ENCODE data around the gene ZNF19.

Gene ZNF19

DNA sequence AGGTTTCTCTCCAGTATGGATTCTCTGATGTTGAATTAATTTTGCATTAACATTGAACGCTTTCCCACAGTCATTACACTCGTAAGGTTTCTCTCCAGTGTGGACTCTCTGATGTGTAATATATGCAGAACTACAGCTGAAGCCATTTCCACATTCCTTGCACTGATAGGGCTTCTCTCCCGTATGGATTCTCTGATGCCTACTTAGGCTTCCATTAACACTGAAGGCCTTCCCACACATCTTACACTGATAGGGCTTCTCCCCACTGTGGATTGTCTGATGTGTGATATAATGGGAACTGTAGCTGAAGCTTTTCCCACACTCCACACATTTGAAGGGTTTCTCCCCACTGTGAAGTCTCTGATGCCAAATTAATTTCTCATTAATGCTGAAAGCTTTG, 40.1 kb downstream of the ZNF19 start:
- FAIRE-seq, result no peak
- DNase-seq (ENCODE audit: extremely low spot score, insufficient read length, low read depth), result no peak

GRCh38 chr16:71448274-71448866, 40.8 kb downstream of the ZNF19 start:
- DNase-seq (ENCODE audit: extremely low spot score, insufficient read length, low read depth) (no peak), FAIRE-seq (no peak)

DNA sequence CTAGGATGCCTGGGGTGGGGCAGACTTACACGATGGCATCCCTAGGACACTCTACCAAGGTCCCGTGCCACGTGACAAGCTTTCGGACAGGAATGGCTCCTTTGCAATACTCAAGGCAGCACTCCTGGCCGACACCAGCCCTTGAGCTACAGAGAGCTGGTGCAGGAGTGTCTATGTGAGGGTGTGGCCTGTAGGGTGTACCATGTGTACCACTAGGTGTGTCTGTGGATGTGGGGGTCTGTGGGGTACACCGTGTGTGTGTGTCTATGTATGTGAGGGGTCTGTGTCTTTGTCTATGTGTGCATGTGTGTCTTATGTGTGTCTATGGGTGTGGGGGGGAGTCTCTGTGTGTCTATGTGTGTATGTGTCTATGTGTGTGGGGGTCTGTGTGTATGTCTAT, 45.4 kb downstream of the ZNF19 start:
- no peak for FAIRE-seq
- no peak for DNase-seq (ENCODE audit: extremely low spot score, insufficient read length, low read depth)

GRCh38 chr16:71442051-71442440, 47.1 kb downstream of the ZNF19 start, which contains the start of gene TLE7:
Gene TLE7, minus strand, starts transcription at chr16:71442054. Its CDS starts 8,730 bp downstream, at chr16:71433324.
- DNase-seq (ENCODE audit: extremely low spot score, insufficient read length, low read depth) (no peak), FAIRE-seq (no peak)

- FAIRE-seq, result no peak
- DNase-seq (ENCODE audit: extremely low spot score, insufficient read length, low read depth), result no peak
Observed at GRCh38 chr16:71441348-71442050, 47.6 kb downstream of the ZNF19 start.

- FAIRE-seq, result no peak
- DNase-seq (ENCODE audit: extremely low spot score, insufficient read length, low read depth), result no peak
Observed at GRCh38 chr16:71440669-71441347, 48.3 kb downstream of the ZNF19 start.

DNA sequence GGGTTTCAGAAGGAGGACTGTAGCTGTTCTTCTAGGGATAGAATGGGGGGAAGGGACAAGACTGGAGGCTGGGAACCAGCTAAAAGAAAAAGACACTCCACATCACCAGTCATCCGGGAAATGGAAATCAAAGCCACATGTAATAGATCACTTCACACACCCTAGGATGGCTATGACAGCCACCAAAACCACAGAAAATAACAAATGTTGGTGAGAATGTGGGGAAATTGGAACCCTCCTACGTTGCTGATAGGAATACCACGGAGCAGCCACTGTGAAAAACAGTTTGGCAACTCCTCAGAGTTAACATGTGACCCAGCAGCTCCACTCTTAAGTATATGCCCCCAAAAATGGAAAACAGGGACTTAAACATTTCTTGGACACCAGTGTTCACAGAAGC, 49.6 kb downstream of the ZNF19 start:
- no peak for DNase-seq (ENCODE audit: extremely low spot score, insufficient read length, low read depth)
- no peak for FAIRE-seq

DNA sequence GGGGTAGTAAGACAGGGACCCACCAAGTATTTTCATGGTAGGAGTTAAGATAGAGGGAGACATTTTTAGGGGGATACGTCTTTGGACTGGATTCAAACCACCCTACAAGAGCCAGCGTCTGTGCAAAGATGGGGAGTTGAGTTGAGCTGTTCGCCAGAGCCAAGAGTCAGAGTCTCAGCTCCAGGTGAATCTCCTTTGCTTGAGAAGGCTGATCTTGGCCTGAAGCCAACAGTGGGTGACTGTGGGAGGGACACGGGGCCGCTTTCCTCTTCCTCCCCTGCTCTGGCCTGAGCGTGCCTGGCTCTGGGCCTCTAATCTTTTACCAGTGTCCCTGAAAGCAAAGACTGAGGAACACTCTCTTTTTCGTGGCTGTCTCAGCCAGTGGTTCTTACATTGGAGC, 52.7 kb downstream of the ZNF19 start:
- FAIRE-seq (no peak), DNase-seq (ENCODE audit: extremely low spot score, insufficient read length, low read depth) (no peak)

GRCh38 chr16:71432906-71433305, 56.2 kb downstream of the ZNF19 start:
- FAIRE-seq (no peak), DNase-seq (ENCODE audit: extremely low spot score, insufficient read length, low read depth) (no peak)

DNA sequence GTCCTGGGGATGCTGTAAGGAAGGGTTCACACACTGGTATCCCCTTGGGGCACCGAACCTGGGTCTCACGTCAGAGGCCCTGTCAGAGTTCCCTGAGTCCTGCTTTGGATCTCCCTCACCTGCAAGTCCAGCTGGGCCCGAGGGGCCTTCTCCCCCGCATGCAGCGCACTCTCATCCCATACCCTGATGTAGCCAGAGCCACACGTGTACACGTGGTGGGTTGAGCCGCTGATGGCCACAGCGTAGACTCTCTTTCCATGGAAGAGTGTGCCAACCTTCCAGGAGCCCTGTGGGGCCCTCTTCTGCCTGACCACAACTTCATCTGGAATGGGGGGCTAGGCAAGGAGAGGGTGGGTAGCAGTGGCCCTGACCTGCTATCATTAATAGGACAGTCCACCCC, 57.1 kb downstream of the ZNF19 start:
- DNase-seq (ENCODE audit: extremely low spot score, insufficient read length, low read depth) (no peak), FAIRE-seq (no peak)

DNA sequence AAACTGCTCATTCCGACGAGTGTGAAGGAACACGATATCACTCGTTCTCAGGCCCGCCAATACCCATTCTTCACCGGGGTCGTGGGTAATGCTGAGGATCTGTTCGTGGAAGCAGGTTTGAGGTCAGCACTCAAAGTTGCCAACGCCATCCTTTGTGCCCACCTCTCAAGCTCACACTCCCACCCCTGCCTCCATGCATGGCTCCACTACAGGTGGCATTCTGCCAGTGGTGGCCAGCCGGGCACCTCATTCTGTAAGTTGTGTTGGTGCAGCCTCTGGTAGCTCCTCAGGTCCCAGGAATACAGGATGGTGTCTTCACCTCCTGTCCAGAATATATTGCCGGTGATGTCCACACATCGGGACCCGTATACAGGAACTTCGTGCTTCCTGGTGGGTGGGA, 57.9 kb downstream of the ZNF19 start:
- FAIRE-seq (no peak), DNase-seq (ENCODE audit: extremely low spot score, insufficient read length, low read depth) (no peak)

DNA sequence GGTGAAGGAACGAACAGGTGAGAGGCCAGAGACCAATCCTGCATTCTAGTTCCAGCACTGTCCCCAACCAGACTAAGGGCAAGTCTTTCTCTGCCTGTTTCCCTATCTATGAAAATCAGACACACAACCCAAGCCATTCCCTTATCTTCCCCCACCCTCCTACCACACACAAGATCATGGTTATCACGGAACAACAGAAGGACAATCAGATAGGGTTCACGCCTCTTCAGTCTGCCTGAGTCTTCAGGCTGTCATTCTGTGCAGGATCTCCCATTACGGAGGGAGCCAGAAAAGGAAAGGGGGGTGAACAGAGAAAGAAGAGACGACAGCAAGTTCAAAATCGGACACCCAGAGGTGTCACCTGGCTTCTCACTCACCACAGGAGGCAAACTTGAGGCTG, 58.4 kb downstream of the ZNF19 start:
- no peak for DNase-seq (ENCODE audit: extremely low spot score, insufficient read length, low read depth)
- FAIRE-seq, result no peak

DNA sequence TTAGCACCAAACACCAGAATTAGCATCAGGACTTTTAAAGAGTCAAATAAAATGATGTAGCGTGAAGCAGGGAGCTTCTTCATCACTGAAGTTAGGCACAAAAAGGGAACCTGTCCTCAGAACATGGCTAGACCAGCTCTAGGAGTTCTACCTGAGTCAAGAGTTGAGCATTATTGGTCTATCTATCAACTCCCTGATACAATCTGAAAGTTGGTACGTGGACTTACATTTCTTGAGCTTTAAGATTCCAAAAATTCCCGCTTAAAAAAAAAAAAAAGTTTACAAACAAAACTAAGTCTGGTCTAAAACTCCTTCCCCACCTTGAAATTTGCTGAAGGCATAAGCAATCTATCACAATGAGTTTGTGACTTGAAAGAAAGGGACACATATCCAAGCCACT, 59.5 kb downstream of the ZNF19 start:
- FAIRE-seq (no peak), DNase-seq (ENCODE audit: extremely low spot score, insufficient read length, low read depth) (no peak)

- no peak for DNase-seq (ENCODE audit: extremely low spot score, insufficient read length, low read depth)
- no peak for FAIRE-seq
Observed at GRCh38 chr16:71428883-71429282, 60.2 kb downstream of the ZNF19 start.

DNA sequence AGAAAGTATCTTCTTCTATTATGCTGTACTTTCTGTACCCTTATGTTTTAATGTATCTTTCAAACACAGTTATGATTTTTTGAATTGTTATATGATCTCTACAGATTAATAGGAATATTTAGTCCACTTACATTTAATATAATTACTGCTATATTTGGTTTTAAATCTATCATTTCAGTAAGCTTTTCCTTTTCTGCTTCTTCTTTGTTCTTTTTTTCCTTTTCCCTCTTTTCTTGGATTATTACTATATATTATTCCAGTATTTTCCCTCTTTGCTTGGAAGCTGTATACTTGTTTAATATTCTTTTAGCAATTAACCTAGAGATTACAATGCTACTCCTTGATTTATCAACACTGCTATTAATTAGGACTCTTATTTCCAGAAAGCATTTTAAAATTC, 60.7 kb downstream of the ZNF19 start:
- DNase-seq (ENCODE audit: extremely low spot score, insufficient read length, low read depth) (no peak), FAIRE-seq (no peak)

GRCh38 chr16:71426880-71427615, 62.1 kb downstream of the ZNF19 start:
- DNase-seq (ENCODE audit: extremely low spot score, insufficient read length, low read depth), result no peak
- FAIRE-seq, result no peak

GRCh38 chr16:71426069-71426879, 62.9 kb downstream of the ZNF19 start:
- no peak for FAIRE-seq

DNA sequence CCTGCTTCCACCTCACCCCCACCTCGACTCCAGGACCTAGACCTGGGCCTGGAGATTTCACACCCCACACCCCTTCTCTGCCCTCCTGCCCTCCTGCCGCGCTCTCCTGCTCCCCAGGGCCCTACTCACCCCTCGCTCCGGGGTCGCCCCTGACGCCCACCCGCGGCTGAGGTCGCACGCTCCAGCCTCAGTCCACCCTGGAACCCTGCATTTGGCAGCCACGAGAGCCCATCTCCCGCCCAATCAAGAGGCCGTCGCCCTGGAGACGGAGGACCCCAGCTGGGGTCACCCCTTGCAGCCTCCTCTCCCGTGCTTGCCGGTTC, 63.4 kb downstream of the ZNF19 start:
- FAIRE-seq, result no peak
- DNase-seq (ENCODE audit: extremely low spot score, insufficient read length, low read depth), result no peak

More at GRCh38 chr16:71426069-71426879, 62.9 kb downstream of the ZNF19 start:
- no peak for DNase-seq (ENCODE audit: extremely low spot score, insufficient read length, low read depth)

DNA sequence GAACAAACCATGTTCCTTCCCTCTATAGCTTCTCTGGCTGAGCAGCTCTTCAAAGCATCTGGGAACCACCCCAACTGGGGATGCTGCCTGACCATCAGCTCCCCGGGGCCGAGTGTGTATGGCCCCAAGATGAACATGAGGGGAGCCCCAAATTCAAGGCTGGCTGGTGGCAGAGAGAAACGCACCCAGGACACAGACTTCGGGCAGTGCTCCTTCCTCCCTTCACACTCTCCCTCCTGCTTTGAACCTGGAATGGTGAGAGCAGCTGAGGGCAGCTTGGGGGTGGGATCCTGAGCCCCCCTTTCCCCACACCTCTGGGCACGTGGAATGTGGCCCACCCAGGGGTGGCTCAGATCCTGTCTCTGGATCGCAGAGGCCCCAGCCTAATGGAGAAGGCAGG, 64.5 kb downstream of the ZNF19 start:
- FAIRE-seq (no peak), DNase-seq (ENCODE audit: extremely low spot score, insufficient read length, low read depth) (no peak)

DNA sequence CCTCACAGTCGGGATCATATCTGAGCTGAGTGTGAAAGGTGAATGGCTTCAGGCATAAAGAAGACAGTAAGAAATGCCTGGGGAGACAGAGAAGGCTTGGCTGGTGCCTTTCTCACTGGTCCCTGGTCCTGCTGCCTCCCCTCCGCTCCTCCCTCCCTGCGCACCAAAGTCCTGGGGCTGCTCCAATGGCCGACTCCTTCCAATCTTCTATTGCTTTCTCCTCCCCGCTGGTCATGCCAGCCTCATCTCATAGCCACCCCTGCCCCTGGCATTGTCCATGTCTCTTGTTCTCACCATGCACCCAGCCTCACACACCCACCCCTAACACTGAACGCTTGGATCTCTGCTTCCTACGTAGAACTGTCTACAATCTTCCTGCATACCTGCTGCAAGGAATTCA, 65.3 kb downstream of the ZNF19 start:
- DNase-seq (ENCODE audit: extremely low spot score, insufficient read length, low read depth) (no peak), FAIRE-seq (no peak)
